T-cell (primary cell): Measurements from ENCODE around the gene USH2A. TPM values are rescaled to one million over a fixed set of nuclear protein-coding genes. Genes with fewer than 3 reads are reported as not detected.

Experiments used
- ATAC-seq, 4 experiments: fragments of 200-7000 bp in 3 of 4; fragments of 150-1000 bp in 1 of 4; cut with Tn5 transposase; replicated peaks in 1 of 4; 1 replicate in 3 of 4; 2 replicates in 1 of 4; pipeline ENCODE4 v1.10.0; 2021; ENCODE audit warnings: moderate library complexity in 3 of 4, mild to moderate bottlenecking in 2 of 4, moderate number of reproducible peaks in 1 of 4
- CTCF ChIA-PET, 2 donors: fragments of 300-600 bp; sonication (Branson Sonifier 250); formaldehyde crosslinking; loops; one replicate each; lab custom pipeline; 2022; ENCODE audit warnings: antibody characterized with exemption in 2 of 2; lab: Charles Lee
- POLR2A ChIA-PET, 2 donors: fragments of 300-600 bp; sonication (Branson Sonifier 250); formaldehyde crosslinking; loops; one replicate each; lab custom pipeline; 2022; ENCODE audit warnings: antibody characterized with exemption in 2 of 2; lab: Charles Lee
- DNase-seq, 35 experiments: peaks; one replicate each; pipeline versions ENCODE4 v3.0.0 to v3.0.0-alpha.2; 2013 to 2023
- H3K27ac ChIP-seq: one replicate; pipeline ENCODE4 v1.5.1; 2013; ENCODE audit warnings: low read length
- H3K27me3 ChIP-seq, 2 experiments: replicated peaks in 1 of 2; 1 replicate in 1 of 2; 2 replicates in 1 of 2; pipeline versions ENCODE4 v1.6.1 to v1.7.0; 2013; ENCODE audit warnings: low read length in 1 of 2, mixed read lengths in 1 of 2; ENCODE audit not compliant: control insufficient read depth in 2 of 2, insufficient read depth in 2 of 2; ENCODE audit errors: extremely low read depth in 1 of 2
- H3K36me3 ChIP-seq, 2 donors: 1 replicate in 1 of 2; 2 replicates in 1 of 2; pipeline versions ENCODE4 v1.6.1 to v1.7.0; 2013; ENCODE audit warnings: low read length in 1 of 2; ENCODE audit not compliant: control insufficient read depth in 2 of 2, insufficient read depth in 1 of 2; ENCODE audit errors: extremely low read depth in 1 of 2
- H3K4me1 ChIP-seq, 2 experiments: 1 replicate in 1 of 2; 2 replicates in 1 of 2; pipeline versions ENCODE4 v1.6.1 to v1.7.0; 2013; ENCODE audit warnings: low read length in 2 of 2, mixed read lengths in 1 of 2; ENCODE audit not compliant: insufficient read depth in 2 of 2, control insufficient read depth in 1 of 2; ENCODE audit errors: extremely low read depth in 1 of 2
- H3K4me3 ChIP-seq, 2 donors: 1 replicate in 1 of 2; 2 replicates in 1 of 2; pipeline versions ENCODE4 v1.5.1 to v1.7.0; 2013; ENCODE audit warnings: mild to moderate bottlenecking in 2 of 2, low read length in 1 of 2, moderate library complexity in 1 of 2; ENCODE audit not compliant: control insufficient read depth in 1 of 2; ENCODE audit errors: extremely low read depth in 1 of 2
- H3K9me3 ChIP-seq: 2 replicates; pipeline ENCODE4 v1.7.0; 2013
- H3K27ac Mint-ChIP-seq, 2 donors: one replicate each; pipeline ENCODE4 v1.8.0; 2020 to 2021; ENCODE audit warnings: mild to moderate bottlenecking in 2 of 2, mixed read lengths in 2 of 2
- H3K27me3 Mint-ChIP-seq, 2 donors: one replicate each; pipeline ENCODE4 v1.8.0; 2021 to 2022; ENCODE audit warnings: mixed read lengths in 2 of 2
- H3K36me3 Mint-ChIP-seq: one replicate; pipeline ENCODE4 v1.8.0; 2021; ENCODE audit warnings: mixed read lengths
- H3K4me1 Mint-ChIP-seq, 3 donors: one replicate each; pipeline ENCODE4 v1.8.0; 2020 to 2022; ENCODE audit warnings: mixed read lengths in 3 of 3, mild to moderate bottlenecking in 1 of 3
- H3K4me3 Mint-ChIP-seq, 3 donors: one replicate each; pipeline ENCODE4 v1.8.0; 2020 to 2022; ENCODE audit warnings: mild to moderate bottlenecking in 3 of 3, mixed read lengths in 3 of 3, moderate library complexity in 3 of 3
- H3K9me3 Mint-ChIP-seq, 3 donors: one replicate each; pipeline ENCODE4 v1.8.0; 2020 to 2022; ENCODE audit warnings: mixed read lengths in 3 of 3
- WGBS: methylation state at CpG from one replicate; pipeline ENCODE4 v1.1.5; 2013; ENCODE audit warnings: missing lambda C conversion rate; ENCODE audit not compliant: insufficient coverage; 5-methylcytosine and 5-hydroxymethylcytosine counted together
- total RNA-seq, 35 experiments: library from RNA in 6 of 35; stranded (reverse) in 6 of 35; fragments of 120-200 nt in 1 of 35; gene quantifications; one replicate each; pipeline versions ENCODE4 v1.2.1 to v1.2.4 and lab custom pipeline; 2013 to 2026

The USH2A gene
- total RNA-seq, 5 donors from 2014 or later (not counting 1 experiment from before 2014, with no cell fraction given): not detected

- no peak overlapping the region for H3K4me3 Mint-ChIP-seq
- Histone ChIP-seq H3K36me3 (no peaks in the 10 kb centered on the region), H3K27me3 (no peaks in the 10 kb centered on the region), H3K9me3 (no peaks in the 10 kb centered on the region), H3K4me3 (no peak overlapping the region), H3K4me1 (no peaks in the 10 kb centered on the region), H3K27ac (no peak overlapping the region)
- H3K27me3 Mint-ChIP-seq: no peaks in the 10 kb centered on the region
- no peak overlapping the region for H3K27ac Mint-ChIP-seq
- no CpG with 5 or more reads among the region's 1 CpG for WGBS
- H3K4me1 Mint-ChIP-seq: no peaks in the 10 kb centered on the region
- H3K36me3 Mint-ChIP-seq: no peaks in the 10 kb centered on the region
- no peak for DNase-seq
- POLR2A ChIA-PET: no interaction called here
- no peak for ATAC-seq
- CTCF ChIA-PET: no interaction called here
- peaks cover 5 to 11% (median 8%) of the 10 kb centered on the region in 3 donors for H3K9me3 Mint-ChIP-seq
Observed at GRCh38 chr1:215868500-215868899, 554.7 kb downstream of the USH2A start.

GRCh38 chr1:215865060-215865459, 558.2 kb downstream of the USH2A start:
- Mint-ChIP-seq H3K36me3 (no peaks in the 10 kb centered on the region), H3K4me3 (no peak overlapping the region), H3K27ac (no peak overlapping the region), H3K27me3 (no peaks in the 10 kb centered on the region), H3K9me3 (peaks cover 8 to 20% (median 14%) of the 10 kb centered on the region in 3 donors), H3K4me1 (no peaks in the 10 kb centered on the region)
- Histone ChIP-seq H3K4me3 (no peak overlapping the region), H3K4me1 (no peaks in the 10 kb centered on the region), H3K27ac (no peak overlapping the region), H3K36me3 (no peaks in the 10 kb centered on the region), H3K27me3 (no peaks in the 10 kb centered on the region), H3K9me3 (no peaks in the 10 kb centered on the region)
- POLR2A ChIA-PET: no interaction called here
- CTCF ChIA-PET: no interaction called here
- DNase-seq (no peak), ATAC-seq (no peak)
- WGBS: 100% methylated on average over 1 of the region's 3 CpGs

GRCh38 chr1:215863796-215864195, 559.5 kb downstream of the USH2A start:
- CTCF ChIA-PET: no interaction called here
- Histone ChIP-seq H3K27ac (no peak overlapping the region), H3K36me3 (no peaks in the 10 kb centered on the region), H3K27me3 (no peaks in the 10 kb centered on the region), H3K9me3 (no peaks in the 10 kb centered on the region), H3K4me3 (no peak overlapping the region), H3K4me1 (no peaks in the 10 kb centered on the region)
- POLR2A ChIA-PET: no interaction called here
- Mint-ChIP-seq H3K9me3 (peaks cover 8 to 22% (median 14%) of the 10 kb centered on the region in 3 donors), H3K27me3 (no peaks in the 10 kb centered on the region), H3K27ac (no peak overlapping the region), H3K4me3 (no peak overlapping the region), H3K4me1 (no peaks in the 10 kb centered on the region), H3K36me3 (no peaks in the 10 kb centered on the region)
- no peak for ATAC-seq
- no peak for DNase-seq

GRCh38 chr1:215860833-215861232, 562.4 kb downstream of the USH2A start:
- Histone ChIP-seq H3K4me1 (no peaks in the 10 kb centered on the region), H3K9me3 (no peaks in the 10 kb centered on the region), H3K4me3 (no peak overlapping the region), H3K36me3 (no peaks in the 10 kb centered on the region), H3K27me3 (no peaks in the 10 kb centered on the region), H3K27ac (no peak overlapping the region)
- ATAC-seq: no peak
- WGBS: 83% methylated on average over 2 of the region's 3 CpGs
- H3K9me3 Mint-ChIP-seq: peaks cover 5 to 36% (median 11%) of the 10 kb centered on the region in 3 donors
- ChIA-PET POLR2A (no interaction called here), CTCF (no interaction called here)
- no peaks in the 10 kb centered on the region for H3K36me3 Mint-ChIP-seq
- DNase-seq: no peak
- H3K27ac Mint-ChIP-seq: no peak overlapping the region
- no peaks in the 10 kb centered on the region for H3K27me3 Mint-ChIP-seq
- H3K4me3 Mint-ChIP-seq: no peak overlapping the region
- H3K4me1 Mint-ChIP-seq: no peaks in the 10 kb centered on the region

- H3K4me3 ChIP-seq: no peak overlapping the region
- no peaks in the 10 kb centered on the region for H3K27me3 ChIP-seq
- peaks cover 4% of the 10 kb centered on the region for H3K36me3 Mint-ChIP-seq
- H3K27ac Mint-ChIP-seq: no peak overlapping the region
- 60% methylated on average over 1 of the region's 2 CpGs for WGBS
- no peak overlapping the region for H3K27ac ChIP-seq
- no peak overlapping the region for H3K4me3 Mint-ChIP-seq
- H3K36me3 ChIP-seq: no peaks in the 10 kb centered on the region
- ChIA-PET CTCF (no interaction called here), POLR2A (no interaction called here)
- no peak for ATAC-seq
- no peaks in the 10 kb centered on the region for H3K27me3 Mint-ChIP-seq
- H3K4me1 ChIP-seq: no peaks in the 10 kb centered on the region
- no peaks in the 10 kb centered on the region for H3K9me3 ChIP-seq
- no peak for DNase-seq
- peaks cover 8 to 46% (median 17%) of the 10 kb centered on the region in 3 donors for H3K9me3 Mint-ChIP-seq
- H3K4me1 Mint-ChIP-seq: no peaks in the 10 kb centered on the region
Observed at GRCh38 chr1:215857317-215857716, 565.9 kb downstream of the USH2A start.

GRCh38 chr1:215845234-215845891, 577.9 kb downstream of the USH2A start:
- no peak overlapping the region for H3K4me3 Mint-ChIP-seq
- Histone ChIP-seq H3K4me1 (no peaks in the 10 kb centered on the region), H3K36me3 (no peaks in the 10 kb centered on the region), H3K27me3 (no peaks in the 10 kb centered on the region), H3K27ac (no peak overlapping the region), H3K4me3 (no peak overlapping the region), H3K9me3 (no peaks in the 10 kb centered on the region)
- ATAC-seq (no peak), DNase-seq (no peak)
- H3K27me3 Mint-ChIP-seq: no peaks in the 10 kb centered on the region
- H3K4me1 Mint-ChIP-seq: no peaks in the 10 kb centered on the region
- WGBS: 83% methylated on average over 1 of the region's 6 CpGs
- CTCF ChIA-PET: no interaction called here
- no peak overlapping the region for H3K27ac Mint-ChIP-seq
- H3K9me3 Mint-ChIP-seq: peaks cover 14 to 22% (median 21%) of the 10 kb centered on the region in 3 donors
- POLR2A ChIA-PET: no interaction called here
- no peaks in the 10 kb centered on the region for H3K36me3 Mint-ChIP-seq

- Histone ChIP-seq H3K9me3 (no peaks in the 10 kb centered on the region), H3K36me3 (no peaks in the 10 kb centered on the region), H3K27ac (no peak overlapping the region), H3K4me3 (no peak overlapping the region), H3K27me3 (no peaks in the 10 kb centered on the region), H3K4me1 (no peaks in the 10 kb centered on the region)
- ChIA-PET CTCF (no interaction called here), POLR2A (no interaction called here)
- no peaks in the 10 kb centered on the region for H3K27me3 Mint-ChIP-seq
- H3K36me3 Mint-ChIP-seq: no peaks in the 10 kb centered on the region
- no peaks in the 10 kb centered on the region for H3K4me1 Mint-ChIP-seq
- H3K4me3 Mint-ChIP-seq: no peak overlapping the region
- WGBS: no CpG with 5 or more reads among the region's 2 CpGs
- DNase-seq (no peak), ATAC-seq (no peak)
- peaks cover 14 to 22% (median 21%) of the 10 kb centered on the region in 3 donors for H3K9me3 Mint-ChIP-seq
- no peak overlapping the region for H3K27ac Mint-ChIP-seq
Observed at GRCh38 chr1:215844777-215845176, 578.5 kb downstream of the USH2A start.
